Gastroesophageal sphincter (tissue), 3 donors: Measurements from ENCODE around the gene OR4M1.
"Not testable (repeated sequence)": the region's sequence is repeated elsewhere in the genome, so short reads cannot be mapped to it uniquely, and the experiment has no call there.

Source experiments
- EP300 ChIP-seq: sonication (generic); formaldehyde crosslinking; IDR thresholded peaks from one replicate; pipeline ENCODE4 v1.6.1; 2017; ENCODE audit warnings: antibody characterized with exemption, mild to moderate bottlenecking
- TF ChIP-seq, protein P1 (sequence below), 4 experiments: fragments of 200-600 bp in 2 of 4; fragments of 450-650 bp in 2 of 4; sonication (generic) in 1 of 4; IDR thresholded peaks; one replicate each; pipeline ENCODE4 v1.5.1; 2017 to 2019; ENCODE audit warnings: antibody characterized with exemption in 4 of 4, mild to moderate bottlenecking in 2 of 4, moderate library complexity in 2 of 4

DNA sequence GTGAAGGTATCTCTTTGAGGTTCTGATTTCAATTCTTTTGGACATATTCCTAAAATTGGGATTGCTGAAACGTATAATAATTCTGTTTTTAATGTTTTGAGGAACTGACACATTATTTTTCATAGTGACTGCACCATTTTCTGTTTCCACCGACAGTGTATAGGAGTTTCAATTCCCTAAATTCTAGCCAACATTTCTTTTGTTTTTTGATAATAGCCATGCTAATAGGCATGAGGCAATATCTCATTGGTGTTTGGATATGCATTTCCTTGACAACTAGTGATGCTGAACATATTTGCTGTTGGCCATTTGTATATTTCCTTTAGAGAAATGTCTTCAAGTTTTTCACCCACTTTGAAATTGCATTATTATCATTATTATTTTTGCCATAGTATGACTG, 850 bp upstream of the OR4M1 start:
- not testable (repeated sequence) for TF ChIP-seq EP300
- TF ChIP-seq, protein P1, sequence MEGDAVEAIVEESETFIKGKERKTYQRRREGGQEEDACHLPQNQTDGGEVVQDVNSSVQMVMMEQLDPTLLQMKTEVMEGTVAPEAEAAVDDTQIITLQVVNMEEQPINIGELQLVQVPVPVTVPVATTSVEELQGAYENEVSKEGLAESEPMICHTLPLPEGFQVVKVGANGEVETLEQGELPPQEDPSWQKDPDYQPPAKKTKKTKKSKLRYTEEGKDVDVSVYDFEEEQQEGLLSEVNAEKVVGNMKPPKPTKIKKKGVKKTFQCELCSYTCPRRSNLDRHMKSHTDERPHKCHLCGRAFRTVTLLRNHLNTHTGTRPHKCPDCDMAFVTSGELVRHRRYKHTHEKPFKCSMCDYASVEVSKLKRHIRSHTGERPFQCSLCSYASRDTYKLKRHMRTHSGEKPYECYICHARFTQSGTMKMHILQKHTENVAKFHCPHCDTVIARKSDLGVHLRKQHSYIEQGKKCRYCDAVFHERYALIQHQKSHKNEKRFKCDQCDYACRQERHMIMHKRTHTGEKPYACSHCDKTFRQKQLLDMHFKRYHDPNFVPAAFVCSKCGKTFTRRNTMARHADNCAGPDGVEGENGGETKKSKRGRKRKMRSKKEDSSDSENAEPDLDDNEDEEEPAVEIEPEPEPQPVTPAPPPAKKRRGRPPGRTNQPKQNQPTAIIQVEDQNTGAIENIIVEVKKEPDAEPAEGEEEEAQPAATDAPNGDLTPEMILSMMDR (IDR thresholded peaks at IDR 0.05), result not testable (repeated sequence)
